Measurements from ENCODE around the gene G6PC2. TPM values are rescaled to one million over a fixed set of nuclear protein-coding genes. Genes with fewer than 3 reads are reported as not detected.

The G6PC2 gene
- total RNA-seq, 4 donors from 2014 or later = not detected

GRCh38 chr2:168894101-168894500, 7.0 kb upstream of the G6PC2 start:
- Histone ChIP-seq H3K4me3 (no peak overlapping the region), H3K27me3 (no peaks in the 10 kb centered on the region), H3K36me3 (no peaks in the 10 kb centered on the region), H3K27ac (replicated peaks in 1 of 4) (no peak overlapping the region), H3K9me3 (no peaks in the 10 kb centered on the region), H3K4me1 (peaks cover 0 to 12% (median 11%) of the 10 kb centered on the region in 4 donors)
- 89% methylated on average over 1 of the region's 1 CpG for WGBS
- no peak for TF ChIP-seq EP300 (IDR thresholded peaks at IDR 0.05)
- TF ChIP-seq POLR2A (IDR thresholded peaks at IDR 0.05; ENCODE audit: low read depth) = no peak
- no peak for TF ChIP-seq POLR2AphosphoS5 (IDR thresholded peaks at IDR 0.05)
- no peak for TF ChIP-seq CTCF (IDR thresholded peaks at IDR 0.05)
- no peak for DNase-seq (ENCODE audit: extremely low spot score)
- intact Hi-C loops (cut with DNase I) = no loop called here

GRCh38 chr2:168894720-168895119, 6.4 kb upstream of the G6PC2 start:
- no peaks in the 10 kb centered on the region for H3K27me3 ChIP-seq

GRCh38 chr2:168895771-168896170, 5.3 kb upstream of the G6PC2 start:
- Histone ChIP-seq H3K36me3 (no peaks in the 10 kb centered on the region), H3K27me3 (no peaks in the 10 kb centered on the region), H3K4me3 (no peak overlapping the region), H3K27ac (replicated peaks in 1 of 4) (no peak overlapping the region), H3K9me3 (no peaks in the 10 kb centered on the region), H3K4me1 (peaks cover 0 to 1% (median under 1%) of the 10 kb centered on the region in 4 donors)
- DNase-seq (ENCODE audit: extremely low spot score) = no peak
- intact Hi-C loops (cut with DNase I) = no loop called here
- no peak for TF ChIP-seq CTCF (IDR thresholded peaks at IDR 0.05)
- TF ChIP-seq POLR2A (IDR thresholded peaks at IDR 0.05; ENCODE audit: low read depth) = no peak
- no peak for TF ChIP-seq POLR2AphosphoS5 (IDR thresholded peaks at IDR 0.05)
- no peak for TF ChIP-seq EP300 (IDR thresholded peaks at IDR 0.05)

More at GRCh38 chr2:168894720-168895119, 6.4 kb upstream of the G6PC2 start:
- no peaks in the 10 kb centered on the region for H3K36me3 ChIP-seq
- H3K4me1 ChIP-seq = peaks cover 0 to 11% (median 10%) of the 10 kb centered on the region in 4 donors
- no peaks in the 10 kb centered on the region for H3K9me3 ChIP-seq
- H3K27ac ChIP-seq (replicated peaks in 1 of 4) = no peak overlapping the region
- no peak for DNase-seq (ENCODE audit: extremely low spot score)
- H3K4me3 ChIP-seq = no peak overlapping the region
- no peak for TF ChIP-seq POLR2AphosphoS5 (IDR thresholded peaks at IDR 0.05)
- TF ChIP-seq CTCF (IDR thresholded peaks at IDR 0.05) = no peak
- TF ChIP-seq EP300 (IDR thresholded peaks at IDR 0.05) = no peak
- TF ChIP-seq POLR2A (IDR thresholded peaks at IDR 0.05; ENCODE audit: low read depth) = no peak
- intact Hi-C loops (cut with DNase I) = no loop called here

- Histone ChIP-seq H3K4me1 (no peaks in the 10 kb centered on the region), H3K27me3 (no peaks in the 10 kb centered on the region), H3K36me3 (no peaks in the 10 kb centered on the region), H3K27ac (replicated peaks in 1 of 4) (no peak overlapping the region), H3K9me3 (no peaks in the 10 kb centered on the region), H3K4me3 (no peak overlapping the region)
- no peak for DNase-seq (ENCODE audit: extremely low spot score)
- intact Hi-C loops (cut with DNase I) = no loop called here
- TF ChIP-seq EP300 (IDR thresholded peaks at IDR 0.05) (no peak), POLR2AphosphoS5 (IDR thresholded peaks at IDR 0.05) (no peak), POLR2A (IDR thresholded peaks at IDR 0.05; ENCODE audit: low read depth) (no peak)
- 86% methylated on average over 4 of the region's 4 CpGs for WGBS
These were observed 4.3 kb upstream of the G6PC2 start for GRCh38 chr2:168896783-168897182.

GRCh38 chr2:168897449-168897848, 3.6 kb upstream of the G6PC2 start:
- no peaks in the 10 kb centered on the region for H3K9me3 ChIP-seq
- no peak for DNase-seq (ENCODE audit: extremely low spot score)
- H3K27me3 ChIP-seq = no peaks in the 10 kb centered on the region
- 89% methylated on average over 1 of the region's 1 CpG for WGBS
- TF ChIP-seq POLR2A (IDR thresholded peaks at IDR 0.05; ENCODE audit: low read depth) (no peak), EP300 (IDR thresholded peaks at IDR 0.05) (no peak), POLR2AphosphoS5 (IDR thresholded peaks at IDR 0.05) (no peak), CTCF (IDR thresholded peaks at IDR 0.05) (no peak)
- H3K4me1 ChIP-seq = no peaks in the 10 kb centered on the region
- intact Hi-C loops (cut with DNase I) = no loop called here
- no peak overlapping the region for H3K27ac ChIP-seq (replicated peaks in 1 of 4)
- no peaks in the 10 kb centered on the region for H3K36me3 ChIP-seq
- no peak overlapping the region for H3K4me3 ChIP-seq

Data from esophagus muscularis mucosa (tissue), 4 donors.